HEK293 (cell line): ENCODE measurements around the gene IQCH.

Experiments used
- CTCF ChIA-PET: fragments of 350-600 bp; formaldehyde crosslinking; extraction: SDS; loops from one replicate; lab custom pipeline; 2021; ENCODE audit warnings: antibody characterized with exemption; lab: Yijun Ruan, JAX
- POLR2A ChIA-PET: fragments of 300-600 bp; formaldehyde crosslinking; extraction: SDS; loops from one replicate; lab custom pipeline; 2020; ENCODE audit warnings: antibody characterized with exemption, inconsistent platforms; lab: Yijun Ruan, JAX
- H3K27ac ChIP-seq: fragments of 200-500 bp; sonication (Bioruptor generic); 2 replicates; pipeline ENCODE4 v1.5.1; 2014; ENCODE audit warnings: low read depth, low read length, control low read depth, inconsistent platforms; ENCODE audit errors: extremely low read depth
- H3K36me3 ChIP-seq, 2 experiments: fragments of 200-500 bp in 1 of 2; sonication (Bioruptor generic) in 1 of 2; 1 replicate in 1 of 2; 2 replicates in 1 of 2; pipeline ENCODE4 v1.5.1; 2014 to 2017; ENCODE audit warnings: inconsistent platforms in 2 of 2, low read length in 2 of 2; ENCODE audit not compliant: control insufficient read depth in 2 of 2, insufficient read depth in 1 of 2
- H3K4me1 ChIP-seq: fragments of 200-500 bp; sonication (Bioruptor generic); 2 replicates; pipeline ENCODE4 v1.5.1; 2014; ENCODE audit warnings: mild to moderate bottlenecking, low read length, inconsistent platforms; ENCODE audit not compliant: control insufficient read depth, insufficient read depth
- H3K4me3 ChIP-seq: 2 replicates; pipeline ENCODE4 v1.5.1; 2011; ENCODE audit warnings: low read depth, mild to moderate bottlenecking, control low read depth, low read length, moderate library complexity
- H3K9me3 ChIP-seq: fragments of 200-500 bp; sonication (Bioruptor generic); 2 replicates; pipeline ENCODE4 v1.5.1; 2014; ENCODE audit warnings: low read depth, low read length, inconsistent platforms; ENCODE audit not compliant: control insufficient read depth, insufficient read depth
- CTCF ChIP-seq: fragments of 450-650 bp; formaldehyde crosslinking; IDR thresholded peaks from 2 replicates; pipeline ENCODE4 v1.5.1; 2016; ENCODE audit warnings: missing biosample characterization, missing genetic modification characterization
- IKZF3 ChIP-seq: fragments of 450-650 bp; IDR thresholded peaks from 2 replicates; pipeline ENCODE4 v1.5.0; 2018; ENCODE audit warnings: missing biosample characterization, mild to moderate bottlenecking, missing genetic modification characterization, moderate library complexity
- KLF9 ChIP-seq: fragments of 450-650 bp; formaldehyde crosslinking; IDR thresholded peaks from 2 replicates; pipeline ENCODE4 v1.5.1; 2016; ENCODE audit warnings: missing biosample characterization, missing genetic modification characterization, low read depth
- OVOL3 ChIP-seq: fragments of 450-650 bp; formaldehyde crosslinking; IDR thresholded peaks from 2 replicates; pipeline ENCODE4 v1.5.1; 2016; ENCODE audit warnings: missing biosample characterization, missing genetic modification characterization
- SETDB1 ChIP-seq: IDR thresholded peaks from one replicate; pipeline ENCODE4 v1.6.1; 2017; ENCODE audit warnings: mild to moderate bottlenecking, low read length, moderate library complexity, mixed read lengths; ENCODE audit not compliant: insufficient read length
- YY1 ChIP-seq: fragments of 450-650 bp; formaldehyde crosslinking; IDR thresholded peaks from 2 replicates; pipeline ENCODE4 v1.5.1; 2018; ENCODE audit warnings: missing biosample characterization, missing genetic modification characterization
- ZBTB17 ChIP-seq: fragments of 450-650 bp; formaldehyde crosslinking; IDR thresholded peaks from 2 replicates; pipeline ENCODE4 v1.5.1; 2016; ENCODE audit warnings: missing biosample characterization, missing genetic modification characterization
- ZBTB49 ChIP-seq: fragments of 450-650 bp; formaldehyde crosslinking; IDR thresholded peaks from 2 replicates; pipeline ENCODE4 v1.5.1; 2016; ENCODE audit warnings: missing biosample characterization, missing genetic modification characterization, low read depth
- ZFP41 ChIP-seq: fragments of 450-650 bp; formaldehyde crosslinking; IDR thresholded peaks from 2 replicates; pipeline ENCODE4 v1.5.1; 2016; ENCODE audit warnings: missing biosample characterization, missing genetic modification characterization, borderline replicate concordance
- ZNF114 ChIP-seq: fragments of 450-650 bp; formaldehyde crosslinking; IDR thresholded peaks from 2 replicates; pipeline ENCODE4 v1.5.0; 2017; ENCODE audit warnings: missing biosample characterization, missing genetic modification characterization
- ZNF211 ChIP-seq: fragments of 450-650 bp; formaldehyde crosslinking; IDR thresholded peaks from 2 replicates; pipeline ENCODE4 v1.5.1; 2016; ENCODE audit warnings: low read depth, missing biosample characterization, missing genetic modification characterization
- ZNF239 ChIP-seq: fragments of 450-650 bp; formaldehyde crosslinking; IDR thresholded peaks from 2 replicates; pipeline ENCODE4 v1.5.1; 2016; ENCODE audit warnings: missing biosample characterization, missing genetic modification characterization
- ZNF426 ChIP-seq: fragments of 450-650 bp; formaldehyde crosslinking; IDR thresholded peaks from 2 replicates; pipeline ENCODE4 v1.5.1; 2017; ENCODE audit warnings: missing biosample characterization, missing genetic modification characterization, mild to moderate bottlenecking, inconsistent platforms, moderate library complexity
- ZNF530 ChIP-seq: fragments of 450-650 bp; formaldehyde crosslinking; IDR thresholded peaks from 2 replicates; pipeline ENCODE4 v1.5.1; 2016; ENCODE audit warnings: low read depth, missing biosample characterization, missing genetic modification characterization
- ZNF596 ChIP-seq: fragments of 450-650 bp; IDR thresholded peaks from 2 replicates; pipeline ENCODE4 v1.5.0; 2018; ENCODE audit warnings: missing biosample characterization, mild to moderate bottlenecking, missing genetic modification characterization, moderate library complexity
- ZNF610 ChIP-seq: fragments of 450-650 bp; formaldehyde crosslinking; IDR thresholded peaks from 2 replicates; pipeline ENCODE4 v1.5.1; 2016; ENCODE audit warnings: missing biosample characterization, missing genetic modification characterization, borderline replicate concordance
- ZNF658 ChIP-seq: fragments of 450-650 bp; formaldehyde crosslinking; IDR thresholded peaks from 2 replicates; pipeline ENCODE4; 2016; ENCODE audit warnings: missing biosample characterization, missing genetic modification characterization
- ZNF670 ChIP-seq: fragments of 450-650 bp; formaldehyde crosslinking; IDR thresholded peaks from 2 replicates; pipeline ENCODE4 v1.5.1; 2016; ENCODE audit warnings: missing biosample characterization, missing genetic modification characterization, low read depth
- ZNF747 ChIP-seq: fragments of 450-650 bp; formaldehyde crosslinking; IDR thresholded peaks from 2 replicates; pipeline ENCODE4 v1.5.1; 2016; ENCODE audit warnings: missing biosample characterization, missing genetic modification characterization
- ZNF76 ChIP-seq: fragments of 450-650 bp; formaldehyde crosslinking; IDR thresholded peaks from 2 replicates; pipeline ENCODE4; 2016; ENCODE audit warnings: low read depth, missing biosample characterization, missing genetic modification characterization, borderline replicate concordance
- ZNF837 ChIP-seq: fragments of 450-650 bp; formaldehyde crosslinking; IDR thresholded peaks from 2 replicates; pipeline ENCODE4 v1.5.1; 2016; ENCODE audit warnings: missing biosample characterization, missing genetic modification characterization
- ZSCAN30 ChIP-seq: fragments of 450-650 bp; IDR thresholded peaks from 2 replicates; pipeline ENCODE4 v1.5.1; 2018; ENCODE audit warnings: missing biosample characterization, mild to moderate bottlenecking, missing genetic modification characterization, moderate library complexity
- TF ChIP-seq, protein P1 (sequence below): fragments of 450-650 bp; formaldehyde crosslinking; IDR thresholded peaks from 2 replicates; pipeline ENCODE4 v1.5.1; 2016; ENCODE audit warnings: missing biosample characterization, missing genetic modification characterization
- TF ChIP-seq, protein P2 (sequence below): fragments of 450-650 bp; formaldehyde crosslinking; IDR thresholded peaks from 2 replicates; pipeline ENCODE4 v1.5.1; 2017; ENCODE audit warnings: missing biosample characterization, missing genetic modification characterization

IQCH gene

GRCh38 chr15:67396114-67396513 lies 141.5 kb downstream of the IQCH start (continued):
- TF ChIP-seq, protein P1, sequence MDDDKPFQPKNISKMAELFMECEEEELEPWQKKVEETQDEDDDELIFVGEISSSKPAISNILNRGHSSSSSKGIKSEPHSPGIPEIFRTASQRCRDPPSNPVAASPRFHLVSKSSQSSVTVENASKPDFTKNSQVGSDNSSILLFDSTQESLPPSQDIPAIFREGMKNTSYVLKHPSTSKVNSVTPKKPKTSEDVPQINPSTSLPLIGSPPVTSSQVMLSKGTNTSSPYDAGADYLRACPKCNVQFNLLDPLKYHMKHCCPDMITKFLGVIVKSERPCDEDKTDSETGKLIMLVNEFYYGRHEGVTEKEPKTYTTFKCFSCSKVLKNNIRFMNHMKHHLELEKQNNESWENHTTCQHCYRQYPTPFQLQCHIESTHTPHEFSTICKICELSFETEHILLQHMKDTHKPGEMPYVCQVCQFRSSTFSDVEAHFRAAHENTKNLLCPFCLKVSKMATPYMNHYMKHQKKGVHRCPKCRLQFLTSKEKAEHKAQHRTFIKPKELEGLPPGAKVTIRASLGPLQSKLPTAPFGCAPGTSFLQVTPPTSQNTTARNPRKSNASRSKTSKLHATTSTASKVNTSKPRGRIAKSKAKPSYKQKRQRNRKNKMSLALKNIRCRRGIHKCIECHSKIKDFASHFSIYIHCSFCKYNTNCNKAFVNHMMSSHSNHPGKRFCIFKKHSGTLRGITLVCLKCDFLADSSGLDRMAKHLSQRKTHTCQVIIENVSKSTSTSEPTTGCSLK (tag by site-specific recombination): no peak
- TF ChIP-seq ZNF239 (tag by site-specific recombination) (no peak), ZNF837 (tag by site-specific recombination) (no peak), ZNF670 (tag by site-specific recombination) (no peak), YY1 (no peak)

DNA sequence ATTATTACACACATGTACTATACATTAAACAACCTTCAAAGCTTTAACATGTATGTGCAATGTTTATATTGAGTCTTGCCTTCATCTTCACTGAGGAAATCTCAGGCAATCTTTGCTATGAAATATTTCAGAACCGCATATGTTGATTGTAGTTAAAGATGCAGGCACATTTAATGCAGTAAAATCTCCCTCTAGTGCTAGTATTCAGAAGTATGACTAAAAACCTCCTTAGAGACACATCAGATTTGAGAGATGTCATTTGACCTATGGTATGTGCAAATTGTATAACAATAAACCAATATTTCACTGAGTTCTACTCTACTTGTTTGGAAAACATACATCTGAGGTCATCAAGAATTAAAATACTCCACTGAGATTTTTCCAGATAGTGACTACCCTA lies 142.6 kb downstream of the IQCH start:
- Histone ChIP-seq H3K9me3 (no peaks in the 10 kb centered on the region), H3K27ac (no peak overlapping the region), H3K4me1 (no peaks in the 10 kb centered on the region), H3K4me3 (no peak overlapping the region)
- CTCF ChIA-PET: interaction anchor here (0.6 to 0.8 kb wide), 2 partner anchors 93 to 431 kb away, joined by 3 to 4 read pairs; no protein-coding TSS in a partner anchor
- POLR2A ChIA-PET: interaction anchor here (0.6 kb wide), 1 partner anchor 218 kb away, joined by 3 read pairs; no protein-coding TSS in a partner anchor
- TF ChIP-seq ZNF610 (tag by site-specific recombination): no peak
- TF ChIP-seq ZFP41 (tag by site-specific recombination): no peak
- no peak for TF ChIP-seq CTCF (tag by site-specific recombination)
- no peak for TF ChIP-seq OVOL3
- TF ChIP-seq ZSCAN30 (tag by site-specific recombination): no peak
- TF ChIP-seq ZNF76: no peak
- TF ChIP-seq ZNF658 (tag by site-specific recombination): no peak
- no peak for TF ChIP-seq ZNF530 (tag by site-specific recombination)
- no peak for TF ChIP-seq SETDB1
- TF ChIP-seq ZBTB49 (tag by site-specific recombination): no peak
- TF ChIP-seq ZNF596 (tag by site-specific recombination): no peak
- TF ChIP-seq, all 188 proteins: peak for 0
- no peaks in the 10 kb centered on the region for H3K36me3 ChIP-seq

- no peaks in the 10 kb centered on the region for H3K9me3 ChIP-seq
- no peak overlapping the region for H3K4me3 ChIP-seq
- POLR2A ChIA-PET: no interaction called here
- no peaks in the 10 kb centered on the region for H3K36me3 ChIP-seq
- CTCF ChIA-PET: interaction anchor here (0.6 kb wide), 1 partner anchor 28 kb away, joined by 5 read pairs; no protein-coding TSS in a partner anchor
- H3K27ac ChIP-seq: no peak overlapping the region
- H3K4me1 ChIP-seq: 0 out of 2 replicates have a peak, but pooled peaks cover 4% of the 10 kb centered on the region
- TF ChIP-seq ZNF211 (tag by site-specific recombination) (no peak), ZNF114 (no peak), KLF9 (tag by site-specific recombination) (no peak), ZBTB17 (no peak), ZNF426 (no peak), IKZF3 (tag by site-specific recombination) (no peak), ZNF747 (tag by site-specific recombination) (no peak)
- TF ChIP-seq, protein P2, sequence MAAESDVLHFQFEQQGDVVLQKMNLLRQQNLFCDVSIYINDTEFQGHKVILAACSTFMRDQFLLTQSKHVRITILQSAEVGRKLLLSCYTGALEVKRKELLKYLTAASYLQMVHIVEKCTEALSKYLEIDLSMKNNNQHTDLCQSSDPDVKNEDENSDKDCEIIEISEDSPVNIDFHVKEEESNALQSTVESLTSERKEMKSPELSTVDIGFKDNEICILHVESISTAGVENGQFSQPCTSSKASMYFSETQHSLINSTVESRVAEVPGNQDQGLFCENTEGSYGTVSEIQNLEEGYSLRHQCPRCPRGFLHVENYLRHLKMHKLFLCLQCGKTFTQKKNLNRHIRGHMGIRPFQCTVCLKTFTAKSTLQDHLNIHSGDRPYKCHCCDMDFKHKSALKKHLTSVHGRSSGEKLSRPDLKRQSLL (tag by site-specific recombination): no peak
Measured at GRCh38 chr15:67399925-67400324, 145.3 kb downstream of the IQCH start.
